GM12865 (cell line): ENCODE results near the gene PDXDC1.
"Not testable (repeated sequence)": the region's sequence is repeated elsewhere in the genome, so short reads cannot be mapped to it uniquely, and the experiment has no call there.

ENCODE experiments used
- DNase-seq: peaks from one replicate; pipeline ENCODE4 v3.0.0; 2010; ENCODE audit warnings: low read depth
- H3K4me3 ChIP-seq: 2 replicates; pipeline ENCODE4 v1.5.1; 2011; ENCODE audit warnings: mild to moderate bottlenecking, low read depth, low read length, control low read depth
- TF ChIP-seq, protein P1 (sequence below): IDR thresholded peaks from 2 replicates; pipeline ENCODE4 v1.5.1; 2011; ENCODE audit warnings: low read length, control low read depth, low read depth, inconsistent platforms; ENCODE audit not compliant: insufficient read depth; ENCODE audit errors: missing control alignments

The PDXDC1 gene

DNA sequence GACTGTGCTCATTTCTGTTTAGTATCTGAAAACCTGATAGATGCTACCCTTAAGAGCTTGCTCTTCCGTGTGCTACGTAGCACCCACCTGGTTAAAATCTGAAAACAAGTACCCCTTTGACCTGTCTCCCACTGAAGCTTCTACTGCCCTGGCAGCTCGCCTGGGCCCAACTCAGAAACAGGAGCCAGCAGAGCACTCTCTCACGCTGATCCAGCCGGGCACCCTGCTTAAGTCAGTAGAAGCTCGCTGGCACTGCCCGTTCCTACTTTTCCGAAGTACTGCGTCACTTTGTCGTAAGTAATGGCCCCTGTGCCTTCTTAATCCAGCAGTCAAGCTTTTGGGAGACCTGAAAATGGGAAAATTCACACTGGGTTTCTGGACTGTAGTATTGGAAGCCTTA, 62.2 kb downstream of the PDXDC1 start:
- no peak overlapping the region for H3K4me3 ChIP-seq
- TF ChIP-seq, protein P1, sequence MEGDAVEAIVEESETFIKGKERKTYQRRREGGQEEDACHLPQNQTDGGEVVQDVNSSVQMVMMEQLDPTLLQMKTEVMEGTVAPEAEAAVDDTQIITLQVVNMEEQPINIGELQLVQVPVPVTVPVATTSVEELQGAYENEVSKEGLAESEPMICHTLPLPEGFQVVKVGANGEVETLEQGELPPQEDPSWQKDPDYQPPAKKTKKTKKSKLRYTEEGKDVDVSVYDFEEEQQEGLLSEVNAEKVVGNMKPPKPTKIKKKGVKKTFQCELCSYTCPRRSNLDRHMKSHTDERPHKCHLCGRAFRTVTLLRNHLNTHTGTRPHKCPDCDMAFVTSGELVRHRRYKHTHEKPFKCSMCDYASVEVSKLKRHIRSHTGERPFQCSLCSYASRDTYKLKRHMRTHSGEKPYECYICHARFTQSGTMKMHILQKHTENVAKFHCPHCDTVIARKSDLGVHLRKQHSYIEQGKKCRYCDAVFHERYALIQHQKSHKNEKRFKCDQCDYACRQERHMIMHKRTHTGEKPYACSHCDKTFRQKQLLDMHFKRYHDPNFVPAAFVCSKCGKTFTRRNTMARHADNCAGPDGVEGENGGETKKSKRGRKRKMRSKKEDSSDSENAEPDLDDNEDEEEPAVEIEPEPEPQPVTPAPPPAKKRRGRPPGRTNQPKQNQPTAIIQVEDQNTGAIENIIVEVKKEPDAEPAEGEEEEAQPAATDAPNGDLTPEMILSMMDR = no peak
- no peak for DNase-seq

DNA sequence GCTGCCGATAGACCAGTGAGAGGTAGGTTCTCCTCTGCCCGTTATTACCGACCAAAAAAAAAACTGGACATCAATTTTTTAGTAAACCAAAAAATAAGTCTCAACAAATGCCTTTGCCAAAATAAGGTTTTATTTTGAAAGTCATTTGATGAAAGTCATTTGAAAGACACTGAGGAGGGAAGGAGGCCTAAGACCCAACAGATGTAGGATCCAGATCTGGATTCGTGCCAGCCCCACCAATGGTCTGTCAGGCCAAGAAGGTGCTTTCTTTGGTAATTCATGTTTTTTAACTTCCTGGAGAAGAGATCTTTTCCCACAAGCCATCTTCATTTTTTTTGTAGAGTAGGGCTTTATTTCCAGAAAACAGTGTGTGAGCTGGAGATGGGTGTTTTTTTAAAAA, 62.9 kb downstream of the PDXDC1 start:
- TF ChIP-seq, protein P1 = no peak

DNA sequence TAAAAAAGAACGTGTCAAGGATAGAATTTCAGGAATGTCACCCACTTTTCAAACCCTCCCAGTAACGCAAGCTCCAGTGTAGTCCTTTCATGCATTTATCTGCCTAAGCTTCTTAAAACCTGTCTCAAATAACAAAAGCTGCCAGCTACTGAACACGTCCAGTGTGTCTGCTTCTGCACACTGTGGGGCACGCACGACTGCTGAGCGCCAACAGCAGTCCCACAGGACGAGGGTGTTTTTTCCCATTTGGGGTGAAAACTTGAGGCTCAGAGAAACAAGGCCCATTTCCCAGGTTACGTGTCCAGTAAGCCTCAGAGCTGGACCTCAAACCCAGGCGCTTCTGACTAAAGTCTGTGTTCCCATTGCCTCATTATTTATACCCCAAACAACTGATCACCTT, 63.9 kb downstream of the PDXDC1 start:
- no peak for DNase-seq
- TF ChIP-seq, protein P1 = no peak
- no peak overlapping the region for H3K4me3 ChIP-seq

More for the DNA sequence above, 62.9 kb downstream of the PDXDC1 start:
- H3K4me3 ChIP-seq = no peak overlapping the region
- no peak for DNase-seq

DNA sequence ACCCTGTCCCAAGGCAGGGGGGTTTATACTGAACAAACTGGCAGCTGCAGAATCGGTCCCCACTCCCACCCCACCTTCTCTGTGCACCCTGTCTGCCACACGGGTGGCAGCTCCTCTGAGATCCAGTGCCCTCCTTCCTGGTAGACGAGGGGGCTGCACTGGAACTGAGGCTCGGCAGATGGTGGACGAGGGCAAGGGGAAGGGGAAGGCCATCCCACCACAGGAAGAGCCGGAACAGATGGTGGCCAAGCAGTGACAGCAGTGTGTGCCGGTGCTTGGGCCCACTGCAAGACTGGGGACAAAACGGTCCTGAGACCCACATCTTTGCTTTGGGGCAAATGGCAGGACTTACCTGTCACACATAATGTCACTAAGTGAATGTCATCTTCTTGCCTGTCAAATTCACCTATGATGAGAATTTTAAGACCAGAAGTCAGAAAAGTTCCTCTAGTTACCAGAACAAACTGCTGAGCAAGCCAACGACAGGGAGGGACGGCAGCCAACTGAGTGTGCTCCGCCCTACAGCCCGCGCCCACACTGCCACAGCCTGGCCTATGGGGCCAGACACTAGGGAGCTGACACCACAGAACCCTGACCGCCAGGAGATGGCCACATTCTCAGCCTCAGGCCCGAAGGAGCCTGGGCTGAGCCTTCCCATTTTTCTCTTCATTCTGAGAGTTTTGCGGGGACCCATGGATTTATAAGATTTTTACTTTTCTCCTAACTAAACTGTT, 66.6 kb downstream of the PDXDC1 start:
- no peak for DNase-seq
- TF ChIP-seq, protein P1 = no peak
- no peak overlapping the region for H3K4me3 ChIP-seq

DNA sequence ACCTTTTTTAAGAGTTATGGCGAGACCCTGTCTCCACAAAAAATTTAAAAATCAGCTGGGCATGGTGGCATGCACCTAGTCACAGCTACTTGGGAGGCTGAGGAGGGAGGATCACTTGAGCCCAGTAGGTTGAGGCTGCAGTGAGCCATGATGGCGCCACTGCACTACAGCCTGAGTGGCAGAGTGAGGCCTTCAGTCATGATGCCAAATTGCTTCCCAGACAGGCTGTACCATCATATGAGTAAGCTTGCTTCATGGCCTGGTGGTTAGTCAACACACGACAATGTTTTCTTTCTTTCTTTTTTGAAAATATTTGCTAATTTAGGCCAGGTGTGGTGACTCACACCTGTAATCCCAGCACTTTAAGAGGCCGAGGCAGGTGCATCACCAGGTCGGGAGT, 68.5 kb downstream of the PDXDC1 start:
- no peak overlapping the region for H3K4me3 ChIP-seq
- DNase-seq = no peak
- TF ChIP-seq, protein P1 = no peak

DNA sequence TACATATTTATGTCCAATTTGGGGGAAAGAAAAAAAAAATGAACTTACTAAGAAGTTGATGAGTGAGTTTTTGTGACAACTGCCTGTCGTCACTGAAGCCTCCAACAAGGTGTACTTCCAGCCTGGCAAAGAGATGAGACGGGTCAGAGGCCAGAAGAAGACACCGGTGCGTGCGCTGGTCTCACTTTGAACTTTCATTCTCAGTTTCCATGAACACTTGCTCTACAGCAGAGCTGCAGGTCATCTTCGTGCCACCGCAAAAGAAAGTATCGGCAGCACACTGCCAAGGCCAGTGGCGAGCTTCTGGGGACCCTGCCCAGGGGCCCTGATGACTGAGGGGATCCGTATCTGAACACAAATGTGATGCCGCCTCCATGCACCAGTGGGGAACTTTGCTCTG, 69.5 kb downstream of the PDXDC1 start:
- TF ChIP-seq, protein P1 = no peak
- no peak for DNase-seq
- H3K4me3 ChIP-seq = no peak overlapping the region

DNA sequence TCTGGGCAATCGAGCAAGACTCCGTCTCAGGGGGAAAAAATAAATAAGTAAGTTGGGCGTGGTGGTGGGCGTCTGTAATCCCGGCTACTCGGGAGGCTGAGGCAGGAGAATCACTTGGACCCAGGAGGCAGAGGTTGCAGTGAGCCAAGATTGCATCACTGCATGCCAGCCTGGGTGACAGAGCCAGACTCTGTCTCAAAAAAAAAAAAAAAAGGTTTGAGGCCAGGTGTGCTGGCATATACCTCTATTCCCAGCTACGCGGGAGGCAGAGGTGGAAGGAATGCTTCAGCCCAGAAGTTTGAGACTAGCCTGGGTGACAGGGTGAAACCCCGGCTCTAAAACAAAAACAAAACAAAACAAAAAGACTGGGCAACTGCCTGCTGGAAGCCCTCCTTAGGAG, 70.4 kb downstream of the PDXDC1 start:
- not testable (repeated sequence) for H3K4me3 ChIP-seq, DNase-seq
